ENCODE measurements around the gene ARPC4.

ARPC4 gene

GRCh38 chr3:9791127-9791526, 1.8 kb upstream of the ARPC4 start:
- H3K27ac ChIP-seq (ENCODE audit: low read depth, low read length), result no peak overlapping the region
- H3K36me3 ChIP-seq (ENCODE audit: insufficient read depth, low read length), result no peaks in the 10 kb centered on the region; the same call in 1 of the 2 replicates
- no peak overlapping the region for H2AFZ ChIP-seq (ENCODE audit: low read length, unreplicated experiment)
- H3K4me3 ChIP-seq (ENCODE audit: low read depth, low read length), result peak overlapping the region; percentile 83; the same call in 1 of the 2 replicates
- H3K4me1 ChIP-seq (ENCODE audit: control insufficient read depth, insufficient read depth, low read length, unreplicated experiment), result peaks cover 17% of the 10 kb centered on the region
- H3K27me3 ChIP-seq (ENCODE audit: insufficient read depth, low read length), result no peaks in the 10 kb centered on the region
- peaks cover 37% of the 10 kb centered on the region for H3K79me2 ChIP-seq (ENCODE audit: control insufficient read depth, insufficient read depth, low read length, unreplicated experiment)

- H3K4me1 ChIP-seq (ENCODE audit: control insufficient read depth, insufficient read depth, low read length, unreplicated experiment), result peaks cover 17% of the 10 kb centered on the region
- H3K79me2 ChIP-seq (ENCODE audit: control insufficient read depth, insufficient read depth, low read length, unreplicated experiment), result peaks cover 42% of the 10 kb centered on the region
- H2AFZ ChIP-seq (ENCODE audit: low read length, unreplicated experiment), result peak overlapping the region; percentile 49
These were observed 985 bp upstream of the ARPC4 start for GRCh38 chr3:9791790-9792404.

GRCh38 chr3:9793161-9793781, 389 bp downstream of the ARPC4 start:
- peak overlapping the region; percentile 88 for H3K27ac ChIP-seq (ENCODE audit: low read depth, low read length)
- peak overlapping the region; percentile 49 for H2AFZ ChIP-seq (ENCODE audit: low read length, unreplicated experiment)
- no peaks in the 10 kb centered on the region for H3K27me3 ChIP-seq (ENCODE audit: insufficient read depth, low read length)
- H3K79me2 ChIP-seq (ENCODE audit: control insufficient read depth, insufficient read depth, low read length, unreplicated experiment), result peaks cover 52% of the 10 kb centered on the region
- H3K4me3 ChIP-seq (ENCODE audit: low read depth, low read length), result peak overlapping the region; percentile 83
- H3K4me1 ChIP-seq (ENCODE audit: control insufficient read depth, insufficient read depth, low read length, unreplicated experiment), result peaks cover 17% of the 10 kb centered on the region
- H3K36me3 ChIP-seq (ENCODE audit: insufficient read depth, low read length), result peaks cover 11% of the 10 kb centered on the region; the same call in 1 of the 2 replicates

More at GRCh38 chr3:9791790-9792404, 985 bp upstream of the ARPC4 start:
- H3K4me3 ChIP-seq (ENCODE audit: low read depth, low read length), result peak overlapping the region; percentile 83
- H3K36me3 ChIP-seq (ENCODE audit: insufficient read depth, low read length), result peaks cover under 1% of the 10 kb centered on the region; the same call in 1 of the 2 replicates
- H3K27ac ChIP-seq (ENCODE audit: low read depth, low read length), result peak overlapping the region; percentile 88
- no peaks in the 10 kb centered on the region for H3K27me3 ChIP-seq (ENCODE audit: insufficient read depth, low read length)

- no peaks in the 10 kb centered on the region for H3K27me3 ChIP-seq (ENCODE audit: insufficient read depth, low read length)
- H3K79me2 ChIP-seq (ENCODE audit: control insufficient read depth, insufficient read depth, low read length, unreplicated experiment), result peaks cover 52% of the 10 kb centered on the region
- H3K4me3 ChIP-seq (ENCODE audit: low read depth, low read length), result no peak overlapping the region; the same call in 1 of the 2 replicates
- H3K36me3 ChIP-seq (ENCODE audit: insufficient read depth, low read length), result peaks cover 11% of the 10 kb centered on the region
- peaks cover 17% of the 10 kb centered on the region for H3K4me1 ChIP-seq (ENCODE audit: control insufficient read depth, insufficient read depth, low read length, unreplicated experiment)
- H3K27ac ChIP-seq (ENCODE audit: low read depth, low read length), result no peak overlapping the region
- H2AFZ ChIP-seq (ENCODE audit: low read length, unreplicated experiment), result no peak overlapping the region
These were observed 1.5 kb downstream of the ARPC4 start for GRCh38 chr3:9794400-9794799.

- Histone ChIP-seq H3K4me1 (ENCODE audit: control insufficient read depth, insufficient read depth, low read length, unreplicated experiment) (peaks cover 17% of the 10 kb centered on the region), H3K27ac (ENCODE audit: low read depth, low read length) (no peak overlapping the region), H3K36me3 (ENCODE audit: insufficient read depth, low read length) (peaks cover 19% of the 10 kb centered on the region)
These were observed 2.3 kb downstream of the ARPC4 start for GRCh38 chr3:9795207-9795606.

GRCh38 chr3:9797196-9797945, 4.5 kb downstream of the ARPC4 start:
- Histone ChIP-seq H3K36me3 (ENCODE audit: insufficient read depth, low read length) (peaks cover 27% of the 10 kb centered on the region), H3K79me2 (ENCODE audit: control insufficient read depth, insufficient read depth, low read length, unreplicated experiment) (peaks cover 45% of the 10 kb centered on the region), H3K27ac (ENCODE audit: low read depth, low read length) (no peak overlapping the region), H3K27me3 (ENCODE audit: insufficient read depth, low read length) (no peaks in the 10 kb centered on the region), H3K4me1 (ENCODE audit: control insufficient read depth, insufficient read depth, low read length, unreplicated experiment) (peaks cover 9% of the 10 kb centered on the region), H3K4me3 (ENCODE audit: low read depth, low read length) (no peak overlapping the region), H2AFZ (ENCODE audit: low read length, unreplicated experiment) (no peak overlapping the region)

More at GRCh38 chr3:9795207-9795606, 2.3 kb downstream of the ARPC4 start:
- no peak overlapping the region for H3K4me3 ChIP-seq (ENCODE audit: low read depth, low read length)
- peaks cover 52% of the 10 kb centered on the region for H3K79me2 ChIP-seq (ENCODE audit: control insufficient read depth, insufficient read depth, low read length, unreplicated experiment)
- no peaks in the 10 kb centered on the region for H3K27me3 ChIP-seq (ENCODE audit: insufficient read depth, low read length)
- no peak overlapping the region for H2AFZ ChIP-seq (ENCODE audit: low read length, unreplicated experiment)

- H3K27me3 ChIP-seq (ENCODE audit: insufficient read depth, low read length), result no peaks in the 10 kb centered on the region
- H3K79me2 ChIP-seq (ENCODE audit: control insufficient read depth, insufficient read depth, low read length, unreplicated experiment), result peaks cover 24% of the 10 kb centered on the region
- H3K36me3 ChIP-seq (ENCODE audit: insufficient read depth, low read length), result peaks cover 50% of the 10 kb centered on the region
These were observed 7.6 kb downstream of the ARPC4 start for GRCh38 chr3:9800529-9800928.

GRCh38 chr3:9803494-9803893, 10.6 kb downstream of the ARPC4 start:
- H3K4me1 ChIP-seq (ENCODE audit: control insufficient read depth, insufficient read depth, low read length, unreplicated experiment), result peaks cover 5% of the 10 kb centered on the region
- H3K79me2 ChIP-seq (ENCODE audit: control insufficient read depth, insufficient read depth, low read length, unreplicated experiment), result peaks cover 5% of the 10 kb centered on the region
- no peak overlapping the region for H3K27ac ChIP-seq (ENCODE audit: low read depth, low read length)
- no peaks in the 10 kb centered on the region for H3K27me3 ChIP-seq (ENCODE audit: insufficient read depth, low read length)
- H3K36me3 ChIP-seq (ENCODE audit: insufficient read depth, low read length), result peaks cover 44% of the 10 kb centered on the region
- no peak overlapping the region for H3K4me3 ChIP-seq (ENCODE audit: low read depth, low read length)
- H2AFZ ChIP-seq (ENCODE audit: low read length, unreplicated experiment), result no peak overlapping the region

More at GRCh38 chr3:9800529-9800928, 7.6 kb downstream of the ARPC4 start:
- no peaks in the 10 kb centered on the region for H3K4me1 ChIP-seq (ENCODE audit: control insufficient read depth, insufficient read depth, low read length, unreplicated experiment)
- no peak overlapping the region for H3K27ac ChIP-seq (ENCODE audit: low read depth, low read length)
- no peak overlapping the region for H3K4me3 ChIP-seq (ENCODE audit: low read depth, low read length)
- H2AFZ ChIP-seq (ENCODE audit: low read length, unreplicated experiment), result no peak overlapping the region

GRCh38 chr3:9804996-9805395, 12.1 kb downstream of the ARPC4 start:
- no peak overlapping the region for H3K4me3 ChIP-seq (ENCODE audit: low read depth, low read length)
- H3K36me3 ChIP-seq (ENCODE audit: insufficient read depth, low read length), result peaks cover 39% of the 10 kb centered on the region
- no peak overlapping the region for H2AFZ ChIP-seq (ENCODE audit: low read length, unreplicated experiment)
- no peak overlapping the region for H3K27ac ChIP-seq (ENCODE audit: low read depth, low read length)
- H3K4me1 ChIP-seq (ENCODE audit: control insufficient read depth, insufficient read depth, low read length, unreplicated experiment), result peaks cover 16% of the 10 kb centered on the region
- H3K79me2 ChIP-seq (ENCODE audit: control insufficient read depth, insufficient read depth, low read length, unreplicated experiment), result peaks cover 5% of the 10 kb centered on the region
- H3K27me3 ChIP-seq (ENCODE audit: insufficient read depth, low read length), result no peaks in the 10 kb centered on the region

GRCh38 chr3:9806137-9806536, 13.3 kb downstream of the ARPC4 start:
- no peak overlapping the region for H3K27ac ChIP-seq (ENCODE audit: low read depth, low read length)
- H3K36me3 ChIP-seq (ENCODE audit: insufficient read depth, low read length), result peaks cover 35% of the 10 kb centered on the region

More at GRCh38 chr3:9806137-9806536, 13.3 kb downstream of the ARPC4 start:
- Histone ChIP-seq H3K4me1 (ENCODE audit: control insufficient read depth, insufficient read depth, low read length, unreplicated experiment) (peaks cover 22% of the 10 kb centered on the region), H3K79me2 (ENCODE audit: control insufficient read depth, insufficient read depth, low read length, unreplicated experiment) (peaks cover 5% of the 10 kb centered on the region), H2AFZ (ENCODE audit: low read length, unreplicated experiment) (no peak overlapping the region), H3K27me3 (ENCODE audit: insufficient read depth, low read length) (no peaks in the 10 kb centered on the region), H3K4me3 (ENCODE audit: low read depth, low read length) (no peak overlapping the region)

Data from ACC112 (cell line).